OCI-LY1 (cell line): ENCODE results near the gene MAP3K4.

Source experiments
- EZH2 ChIP-seq: fragments of 200-600 bp; sonication (generic), shearing (Covaris generic); IDR thresholded peaks from 2 replicates; pipeline ENCODE4 v1.8.0; 2017; ENCODE audit warnings: borderline replicate concordance, mixed run types, mild to moderate bottlenecking, antibody characterized with exemption, low read length, moderate library complexity, mixed read lengths
- TF ChIP-seq, protein P1 (sequence below): fragments of 200-600 bp; sonication (generic), shearing (Covaris generic); IDR thresholded peaks from 2 replicates; pipeline ENCODE4 v1.5.1; 2017; ENCODE audit warnings: mild to moderate bottlenecking, antibody characterized with exemption, low read length, moderate library complexity, mixed read lengths

DNA sequence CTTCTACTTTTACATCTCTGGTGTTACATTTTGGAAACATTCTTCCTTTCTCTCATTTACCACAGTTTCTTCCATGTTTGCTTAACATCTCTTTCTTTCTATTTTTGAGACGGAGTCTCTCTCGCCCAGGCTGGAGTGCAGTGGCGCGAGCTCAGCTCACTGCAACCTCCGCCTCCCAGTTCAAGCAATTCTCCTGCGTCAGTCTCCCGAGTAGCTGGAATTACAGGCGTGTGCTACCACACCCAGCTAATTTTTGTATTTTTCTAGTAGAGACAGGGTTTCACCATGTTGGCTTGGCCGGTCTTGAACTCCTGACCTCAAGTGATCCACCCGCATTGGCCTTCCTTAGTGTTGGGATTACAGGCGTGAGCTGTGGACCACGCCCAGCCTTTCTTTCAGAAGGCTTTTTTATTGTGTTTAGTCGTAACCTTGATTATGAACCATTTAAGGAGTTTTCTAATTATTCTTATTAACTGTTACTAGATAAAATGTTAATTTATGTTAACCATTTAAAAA is 27.8 kb downstream of the MAP3K4 start:
- TF ChIP-seq, protein P1, sequence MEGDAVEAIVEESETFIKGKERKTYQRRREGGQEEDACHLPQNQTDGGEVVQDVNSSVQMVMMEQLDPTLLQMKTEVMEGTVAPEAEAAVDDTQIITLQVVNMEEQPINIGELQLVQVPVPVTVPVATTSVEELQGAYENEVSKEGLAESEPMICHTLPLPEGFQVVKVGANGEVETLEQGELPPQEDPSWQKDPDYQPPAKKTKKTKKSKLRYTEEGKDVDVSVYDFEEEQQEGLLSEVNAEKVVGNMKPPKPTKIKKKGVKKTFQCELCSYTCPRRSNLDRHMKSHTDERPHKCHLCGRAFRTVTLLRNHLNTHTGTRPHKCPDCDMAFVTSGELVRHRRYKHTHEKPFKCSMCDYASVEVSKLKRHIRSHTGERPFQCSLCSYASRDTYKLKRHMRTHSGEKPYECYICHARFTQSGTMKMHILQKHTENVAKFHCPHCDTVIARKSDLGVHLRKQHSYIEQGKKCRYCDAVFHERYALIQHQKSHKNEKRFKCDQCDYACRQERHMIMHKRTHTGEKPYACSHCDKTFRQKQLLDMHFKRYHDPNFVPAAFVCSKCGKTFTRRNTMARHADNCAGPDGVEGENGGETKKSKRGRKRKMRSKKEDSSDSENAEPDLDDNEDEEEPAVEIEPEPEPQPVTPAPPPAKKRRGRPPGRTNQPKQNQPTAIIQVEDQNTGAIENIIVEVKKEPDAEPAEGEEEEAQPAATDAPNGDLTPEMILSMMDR: no peak
- TF ChIP-seq EZH2: no peak
